ENCODE data around the gene ILDR1.

DNA sequence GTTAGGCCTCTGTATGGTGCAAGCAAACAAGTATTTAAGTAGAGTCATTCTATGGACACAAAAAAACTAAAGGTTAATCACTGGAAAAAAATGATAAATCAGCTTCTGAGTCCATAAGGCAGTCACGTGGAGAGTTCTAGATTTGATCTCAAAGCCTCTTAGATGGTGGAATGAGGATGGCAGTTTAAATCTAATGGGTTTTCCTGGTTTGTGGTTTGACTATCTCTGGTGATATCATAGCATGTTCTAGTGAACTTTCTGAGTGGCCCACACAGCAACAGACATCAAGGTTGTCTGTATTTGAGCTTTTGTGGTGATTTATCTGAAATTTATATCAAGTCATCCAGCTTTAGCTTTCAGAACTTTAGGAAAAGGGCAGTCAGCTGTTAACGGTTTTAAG is 52.4 kb downstream of the ILDR1 start:
- TF ChIP-seq SP1 (IDR thresholded peaks at IDR 0.05), result no peak
- TF ChIP-seq ELF4 (IDR thresholded peaks at IDR 0.05), result no peak
- no peak for TF ChIP-seq ZNF384 (IDR thresholded peaks at IDR 0.05)

Data from HEK293T (cell line).